ENCODE results near the gene ZNF462.

Gene ZNF462

DNA sequence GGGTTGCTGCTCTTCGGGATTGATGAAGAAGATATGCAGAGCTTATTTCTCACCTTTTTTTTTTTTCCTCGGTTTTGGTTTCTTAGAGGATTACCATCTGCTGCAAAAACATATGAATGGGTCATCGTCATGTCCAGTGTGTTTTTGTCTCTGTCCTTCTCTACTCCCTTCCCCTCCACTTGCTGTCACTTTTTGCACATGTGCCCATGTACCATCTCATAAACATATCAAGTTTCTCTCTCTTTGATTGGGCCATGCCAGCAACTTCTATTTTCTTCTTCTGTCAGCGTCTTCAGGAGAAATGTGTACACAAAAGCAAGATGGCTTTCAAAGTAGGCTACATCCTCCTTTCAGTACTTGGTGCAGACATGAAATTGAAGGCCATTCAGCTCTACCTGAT, 57.1 kb downstream of the ZNF462 start:
- Mint-ChIP-seq H3K36me3 (ENCODE audit: low read depth) (no peaks in the 10 kb centered on the region), H3K4me1 (ENCODE audit: low read depth) (peaks cover 17% of the 10 kb centered on the region), H3K27me3 (no peaks in the 10 kb centered on the region), H3K9me3 (no peaks in the 10 kb centered on the region), H3K4me3 (no peak overlapping the region), H3K27ac (no peak overlapping the region)
- DNase-seq = no peak

DNA sequence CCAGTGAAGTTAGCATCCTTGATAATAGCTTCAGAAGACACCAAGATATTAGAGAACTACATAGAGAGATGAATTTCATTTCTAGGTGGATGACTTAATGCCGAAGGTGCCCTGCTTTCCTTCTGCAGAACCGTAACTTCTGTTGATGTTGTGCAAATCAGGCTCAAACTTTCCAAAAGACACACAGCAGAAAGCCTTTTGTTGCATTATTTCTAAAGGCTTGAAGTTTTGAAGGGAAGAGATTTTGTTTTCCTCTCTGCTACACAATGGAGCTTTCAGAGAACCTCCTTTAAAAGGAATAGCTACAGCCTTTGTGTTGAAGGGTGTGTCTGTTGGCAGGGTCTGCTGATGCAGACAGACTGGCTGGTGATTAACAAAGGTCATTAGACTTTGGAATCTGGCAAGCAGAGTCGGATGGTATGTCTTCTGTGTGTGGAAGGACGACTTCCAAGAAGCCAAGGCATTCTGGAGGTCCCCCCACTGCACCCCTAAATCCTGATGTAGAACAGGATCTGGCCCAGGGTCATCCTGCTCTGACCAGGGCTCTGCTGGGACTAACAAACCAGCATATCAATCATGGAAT, 57.8 kb downstream of the ZNF462 start:
- Mint-ChIP-seq H3K36me3 (ENCODE audit: low read depth) (no peaks in the 10 kb centered on the region), H3K4me1 (ENCODE audit: low read depth) (peaks cover 17% of the 10 kb centered on the region), H3K27me3 (no peaks in the 10 kb centered on the region), H3K4me3 (no peak overlapping the region), H3K9me3 (no peaks in the 10 kb centered on the region), H3K27ac (no peak overlapping the region)
- DNase-seq = no peak

DNA sequence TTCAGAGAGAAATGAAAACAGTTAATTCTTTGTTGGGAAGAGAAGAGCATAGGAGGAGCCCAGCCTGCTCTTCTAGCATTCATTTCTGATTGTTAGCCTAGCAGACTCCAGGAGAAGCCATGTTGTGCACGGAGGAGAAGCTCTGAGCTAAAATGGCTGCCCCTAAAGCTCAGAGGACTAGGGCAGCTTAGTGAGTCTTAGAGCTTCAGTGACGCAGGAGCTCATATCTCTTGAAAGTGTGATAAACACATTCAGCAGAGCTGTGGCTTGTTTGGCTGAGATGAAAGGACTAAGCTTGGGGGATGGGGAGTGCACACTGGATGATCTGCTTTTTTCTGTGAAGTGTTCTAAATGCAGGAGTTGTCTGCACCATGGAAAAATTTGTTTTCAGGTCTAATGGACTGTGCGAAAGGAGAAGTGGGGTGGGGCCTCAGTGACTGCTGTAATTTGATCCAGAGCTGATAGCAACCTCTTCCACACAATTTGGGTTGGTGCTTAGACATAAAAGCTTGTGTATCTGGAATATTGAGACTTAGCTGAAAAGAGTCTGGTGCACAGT, 58.5 kb downstream of the ZNF462 start:
- Mint-ChIP-seq H3K36me3 (ENCODE audit: low read depth) (no peaks in the 10 kb centered on the region), H3K4me3 (no peak overlapping the region), H3K27me3 (no peaks in the 10 kb centered on the region), H3K9me3 (peaks cover 1% of the 10 kb centered on the region), H3K27ac (no peak overlapping the region), H3K4me1 (ENCODE audit: low read depth) (peaks cover 17% of the 10 kb centered on the region)
- no peak for DNase-seq

GRCh38 chr9:106922026-106922425, 59.1 kb downstream of the ZNF462 start:
- H3K27me3 Mint-ChIP-seq = no peaks in the 10 kb centered on the region
- H3K9me3 Mint-ChIP-seq = peaks cover 3% of the 10 kb centered on the region
- no peaks in the 10 kb centered on the region for H3K36me3 Mint-ChIP-seq (ENCODE audit: low read depth)
- no peak overlapping the region for H3K4me3 Mint-ChIP-seq
- no peak for DNase-seq
- no peak overlapping the region for H3K27ac Mint-ChIP-seq
- H3K4me1 Mint-ChIP-seq (ENCODE audit: low read depth) = peaks cover 17% of the 10 kb centered on the region

- Mint-ChIP-seq H3K27me3 (no peaks in the 10 kb centered on the region), H3K36me3 (ENCODE audit: low read depth) (no peaks in the 10 kb centered on the region), H3K4me3 (no peak overlapping the region), H3K9me3 (peaks cover 3% of the 10 kb centered on the region), H3K27ac (no peak overlapping the region), H3K4me1 (ENCODE audit: low read depth) (peaks cover 10% of the 10 kb centered on the region)
- DNase-seq = no peak
Measured at GRCh38 chr9:106925392-106925791, 62.4 kb downstream of the ZNF462 start.

- Mint-ChIP-seq H3K36me3 (ENCODE audit: low read depth) (no peaks in the 10 kb centered on the region), H3K27ac (no peak overlapping the region), H3K27me3 (no peaks in the 10 kb centered on the region), H3K4me1 (ENCODE audit: low read depth) (no peaks in the 10 kb centered on the region), H3K9me3 (peaks cover 3% of the 10 kb centered on the region), H3K4me3 (no peak overlapping the region)
- no peak for DNase-seq
Measured at GRCh38 chr9:106927916-106928315, 65.0 kb downstream of the ZNF462 start.

DNA sequence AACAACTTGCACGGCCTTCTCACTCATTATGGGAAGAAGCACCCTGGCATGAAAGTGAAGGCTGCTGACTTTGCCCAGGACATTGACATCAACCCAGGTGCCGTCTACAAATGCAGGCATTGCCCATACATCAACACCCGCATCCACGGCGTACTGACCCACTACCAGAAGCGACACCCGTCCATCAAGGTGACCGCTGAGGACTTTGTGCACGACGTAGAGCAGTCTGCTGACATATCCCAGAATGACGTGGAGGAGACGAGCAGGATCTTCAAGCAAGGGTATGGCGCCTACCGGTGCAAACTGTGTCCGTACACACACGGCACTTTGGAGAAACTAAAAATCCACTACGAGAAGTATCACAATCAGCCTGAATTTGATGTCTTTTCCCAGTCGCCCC, 65.4 kb downstream of the ZNF462 start:
- Mint-ChIP-seq H3K4me3 (no peak overlapping the region), H3K27ac (no peak overlapping the region), H3K27me3 (no peaks in the 10 kb centered on the region), H3K4me1 (ENCODE audit: low read depth) (no peaks in the 10 kb centered on the region), H3K9me3 (peaks cover 3% of the 10 kb centered on the region), H3K36me3 (ENCODE audit: low read depth) (no peaks in the 10 kb centered on the region)
- DNase-seq = no peak

DNA sequence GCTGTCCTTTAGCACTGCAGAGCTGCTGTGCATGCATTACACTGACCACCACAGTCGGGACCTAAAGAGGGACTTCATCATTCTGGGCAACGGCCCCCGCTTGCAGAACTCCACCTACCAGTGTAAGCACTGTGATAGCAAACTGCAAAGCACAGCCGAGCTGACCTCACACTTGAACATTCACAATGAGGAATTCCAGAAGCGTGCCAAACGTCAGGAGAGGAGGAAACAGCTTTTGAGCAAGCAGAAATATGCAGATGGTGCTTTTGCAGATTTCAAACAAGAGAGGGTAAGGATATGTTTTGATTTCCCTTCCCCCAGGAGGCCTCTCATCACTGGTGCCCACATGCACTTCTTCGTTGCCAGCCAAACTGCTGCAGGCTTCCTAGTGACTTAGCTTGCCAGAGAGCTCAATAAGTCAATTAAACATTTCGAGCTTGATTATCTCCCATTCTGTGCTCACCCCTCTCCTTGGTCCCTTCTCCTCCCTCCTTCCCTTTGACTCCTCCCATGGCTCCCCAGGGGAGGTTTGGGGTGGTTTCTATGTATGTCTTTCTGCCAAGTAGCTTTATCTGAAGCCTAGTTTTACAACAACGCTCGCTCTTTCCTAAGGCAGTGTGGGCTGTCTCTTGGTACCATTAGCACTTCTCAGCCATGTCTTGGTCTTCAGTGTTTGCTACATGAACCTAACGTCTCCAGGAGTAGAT, 66.7 kb downstream of the ZNF462 start:
- Mint-ChIP-seq H3K36me3 (ENCODE audit: low read depth) (no peaks in the 10 kb centered on the region), H3K27ac (no peak overlapping the region), H3K4me3 (no peak overlapping the region), H3K27me3 (no peaks in the 10 kb centered on the region), H3K4me1 (ENCODE audit: low read depth) (no peaks in the 10 kb centered on the region), H3K9me3 (peaks cover 3% of the 10 kb centered on the region)
- DNase-seq = no peak

DNA sequence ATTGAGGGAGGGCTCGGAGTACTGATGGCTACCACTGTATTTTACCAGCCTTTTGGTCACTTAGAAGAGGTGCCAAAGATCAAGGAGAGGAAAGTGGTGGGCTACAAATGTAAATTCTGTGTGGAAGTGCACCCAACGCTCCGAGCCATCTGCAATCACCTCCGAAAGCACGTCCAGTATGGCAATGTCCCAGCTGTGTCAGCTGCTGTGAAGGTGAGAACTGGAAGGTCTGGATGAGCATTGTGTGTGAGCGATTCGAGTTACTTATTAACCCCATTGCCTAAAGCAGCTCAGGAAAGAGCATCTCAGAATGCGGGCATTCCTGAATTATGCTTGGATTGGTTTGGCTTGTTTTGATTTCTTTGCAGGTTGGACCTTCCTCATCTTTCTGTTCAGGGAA, 67.5 kb downstream of the ZNF462 start:
- H3K36me3 Mint-ChIP-seq (ENCODE audit: low read depth) = no peaks in the 10 kb centered on the region
- no peaks in the 10 kb centered on the region for H3K4me1 Mint-ChIP-seq (ENCODE audit: low read depth)
- no peaks in the 10 kb centered on the region for H3K27me3 Mint-ChIP-seq
- DNase-seq = no peak
- peaks cover 3% of the 10 kb centered on the region for H3K9me3 Mint-ChIP-seq
- no peak overlapping the region for H3K27ac Mint-ChIP-seq
- no peak overlapping the region for H3K4me3 Mint-ChIP-seq

DNA sequence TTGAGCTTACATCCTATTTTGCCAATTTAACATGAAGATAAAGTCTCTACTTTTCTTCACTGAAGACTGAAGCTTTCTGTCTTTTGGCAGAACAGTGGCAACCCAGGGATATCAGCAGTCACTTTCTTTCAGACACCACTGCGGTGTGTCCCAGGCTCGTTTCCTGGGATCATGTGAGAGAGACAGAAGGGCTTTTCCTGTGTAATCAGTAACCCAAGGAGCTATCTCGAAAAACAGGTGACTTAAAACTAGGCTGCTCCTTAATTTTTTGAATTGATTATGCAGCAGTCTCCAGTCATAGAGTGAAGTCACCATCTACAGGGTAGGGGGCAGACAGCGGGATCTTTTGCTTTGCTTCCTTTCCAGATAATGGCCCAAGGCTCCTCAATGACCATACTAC, 68.5 kb downstream of the ZNF462 start:
- no peak overlapping the region for H3K27ac Mint-ChIP-seq
- no peak overlapping the region for H3K4me3 Mint-ChIP-seq
- no peaks in the 10 kb centered on the region for H3K4me1 Mint-ChIP-seq (ENCODE audit: low read depth)
- DNase-seq = no peak
- no peaks in the 10 kb centered on the region for H3K36me3 Mint-ChIP-seq (ENCODE audit: low read depth)
- H3K9me3 Mint-ChIP-seq = peaks cover 1% of the 10 kb centered on the region
- H3K27me3 Mint-ChIP-seq = no peaks in the 10 kb centered on the region

- no peaks in the 10 kb centered on the region for H3K4me1 Mint-ChIP-seq (ENCODE audit: low read depth)
- DNase-seq = no peak
- no peaks in the 10 kb centered on the region for H3K27me3 Mint-ChIP-seq
- H3K36me3 Mint-ChIP-seq (ENCODE audit: low read depth) = no peaks in the 10 kb centered on the region
- no peak overlapping the region for H3K27ac Mint-ChIP-seq
- H3K9me3 Mint-ChIP-seq = no peaks in the 10 kb centered on the region
- no peak overlapping the region for H3K4me3 Mint-ChIP-seq
Measured at GRCh38 chr9:106932178-106932577, 69.2 kb downstream of the ZNF462 start.

DNA sequence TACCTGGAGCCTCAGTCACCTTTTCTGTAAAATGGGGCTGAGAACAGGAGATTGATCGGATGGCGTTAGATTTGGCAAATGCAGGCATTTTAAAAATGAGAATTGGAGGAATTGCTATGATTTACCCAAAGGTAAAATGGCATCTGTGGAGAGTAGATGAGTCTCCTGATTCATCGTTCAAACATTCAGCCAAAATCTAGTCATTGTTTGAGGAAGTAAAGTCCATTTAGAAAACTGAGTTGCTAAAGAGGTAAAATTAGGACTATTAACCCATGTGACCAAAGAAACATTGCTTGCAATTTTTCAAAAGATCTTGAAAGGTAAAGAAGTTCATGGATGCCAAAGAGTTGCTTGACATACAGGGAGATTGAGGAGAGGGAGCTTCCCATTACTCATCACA, 69.7 kb downstream of the ZNF462 start:
- Mint-ChIP-seq H3K4me3 (no peak overlapping the region), H3K9me3 (no peaks in the 10 kb centered on the region), H3K27me3 (no peaks in the 10 kb centered on the region), H3K4me1 (ENCODE audit: low read depth) (no peaks in the 10 kb centered on the region), H3K27ac (no peak overlapping the region), H3K36me3 (ENCODE audit: low read depth) (no peaks in the 10 kb centered on the region)
- no peak for DNase-seq

GRCh38 chr9:106933470-106933869, 70.5 kb downstream of the ZNF462 start:
- Mint-ChIP-seq H3K4me3 (no peak overlapping the region), H3K9me3 (no peaks in the 10 kb centered on the region)

DNA sequence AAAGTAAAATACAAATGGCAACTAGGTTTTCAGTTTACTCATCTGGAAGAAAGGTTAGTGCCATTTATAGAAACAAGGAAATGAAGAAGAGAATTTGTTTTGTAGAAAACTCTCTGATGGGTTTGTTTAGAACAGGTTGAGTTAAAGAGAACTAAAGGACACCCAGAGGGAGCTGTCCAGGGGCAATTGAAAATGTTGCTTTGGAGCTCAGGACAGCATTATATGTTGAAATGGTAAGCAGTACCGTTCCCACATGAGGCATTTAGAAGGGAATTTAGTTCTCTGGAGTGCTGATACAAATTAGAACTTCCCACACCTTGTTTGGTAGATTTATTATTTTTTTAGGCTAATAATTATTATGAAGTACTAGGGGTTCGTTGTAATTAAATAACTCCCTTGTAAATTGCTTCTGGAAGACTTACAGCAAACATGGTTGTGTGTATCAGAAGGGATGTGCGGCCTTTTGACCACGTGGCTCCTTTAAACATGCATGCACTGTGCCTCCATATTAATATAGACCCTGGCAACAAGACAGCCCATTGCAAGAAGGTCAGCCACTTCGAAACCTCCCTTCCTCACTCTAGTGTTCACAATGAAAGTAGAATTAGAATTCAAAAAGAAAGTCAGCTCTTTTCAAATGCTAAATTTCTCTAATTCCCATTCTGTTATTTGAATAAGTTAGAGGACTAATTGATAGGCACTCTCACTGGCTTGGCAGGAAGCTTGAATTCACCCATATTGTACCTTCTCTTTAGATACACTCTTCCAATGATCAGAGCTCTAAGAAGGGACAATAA, 71.7 kb downstream of the ZNF462 start:
- H3K4me3 Mint-ChIP-seq = no peak overlapping the region
- H3K27ac Mint-ChIP-seq = no peak overlapping the region
- H3K4me1 Mint-ChIP-seq (ENCODE audit: low read depth) = no peaks in the 10 kb centered on the region
- H3K9me3 Mint-ChIP-seq = no peaks in the 10 kb centered on the region
- no peak for DNase-seq
- H3K27me3 Mint-ChIP-seq = no peaks in the 10 kb centered on the region
- no peaks in the 10 kb centered on the region for H3K36me3 Mint-ChIP-seq (ENCODE audit: low read depth)

More at GRCh38 chr9:106933470-106933869, 70.5 kb downstream of the ZNF462 start:
- H3K36me3 Mint-ChIP-seq (ENCODE audit: low read depth) = no peaks in the 10 kb centered on the region
- no peaks in the 10 kb centered on the region for H3K27me3 Mint-ChIP-seq
- no peak overlapping the region for H3K27ac Mint-ChIP-seq
- no peaks in the 10 kb centered on the region for H3K4me1 Mint-ChIP-seq (ENCODE audit: low read depth)
- DNase-seq = no peak

- Mint-ChIP-seq H3K4me3 (no peak overlapping the region), H3K27me3 (no peaks in the 10 kb centered on the region), H3K27ac (no peak overlapping the region), H3K9me3 (no peaks in the 10 kb centered on the region), H3K4me1 (ENCODE audit: low read depth) (no peaks in the 10 kb centered on the region), H3K36me3 (ENCODE audit: low read depth) (no peaks in the 10 kb centered on the region)
- no peak for DNase-seq
Measured at GRCh38 chr9:106936680-106937079, 73.7 kb downstream of the ZNF462 start.
